GM21619 (cell line): ENCODE measurements around the gene SELENOO.

Source experiments
- ATAC-seq: cut with Tn5 transposase; IDR thresholded peaks from one replicate; pipeline ENCODE4 v1.9.1; 2021; ENCODE audit not compliant: unreplicated experiment

SELENOO gene

GRCh38 chr22:50216055-50216683 lies 15.4 kb downstream of the SELENOO start:
- no peak for ATAC-seq

DNA sequence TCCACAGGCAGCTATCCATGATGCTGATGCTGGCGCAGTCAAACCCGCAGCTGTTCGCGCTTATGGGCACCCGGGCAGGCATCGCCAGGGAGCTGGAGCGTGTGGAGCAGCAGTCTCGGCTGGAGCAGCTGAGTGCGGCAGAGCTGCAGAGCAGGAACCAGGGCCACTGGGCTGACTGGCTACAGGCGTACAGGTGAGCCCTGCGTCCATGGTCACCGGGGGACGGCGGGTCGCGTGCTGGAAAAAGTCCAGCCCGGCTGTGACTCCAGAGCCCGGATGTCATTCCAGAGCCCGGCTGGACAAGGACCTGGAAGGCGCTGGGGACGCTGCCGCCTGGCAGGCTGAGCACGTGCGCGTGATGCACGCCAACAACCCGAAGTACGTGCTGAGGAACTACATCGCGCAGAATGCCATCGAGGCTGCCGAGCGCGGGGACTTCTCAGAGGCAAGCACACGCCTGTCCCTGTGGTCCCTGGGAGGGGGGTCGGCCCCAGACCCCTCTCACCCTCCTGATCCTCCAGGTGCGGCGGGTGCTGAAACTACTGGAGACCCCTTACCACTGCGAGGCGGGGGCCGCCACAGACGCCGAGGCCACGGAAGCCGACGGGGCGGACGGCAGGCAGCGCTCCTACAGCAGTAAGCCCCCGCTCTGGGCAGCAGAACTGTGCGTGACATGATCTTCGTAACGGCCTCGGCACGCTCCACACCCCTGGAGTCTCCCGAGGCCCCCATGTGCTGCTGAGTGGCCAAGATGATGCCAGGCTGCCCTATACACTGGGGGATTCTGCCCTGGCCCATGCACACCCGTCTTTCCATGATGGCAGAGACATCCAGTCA lies 16.1 kb downstream of the SELENOO start:
- no peak for ATAC-seq

DNA sequence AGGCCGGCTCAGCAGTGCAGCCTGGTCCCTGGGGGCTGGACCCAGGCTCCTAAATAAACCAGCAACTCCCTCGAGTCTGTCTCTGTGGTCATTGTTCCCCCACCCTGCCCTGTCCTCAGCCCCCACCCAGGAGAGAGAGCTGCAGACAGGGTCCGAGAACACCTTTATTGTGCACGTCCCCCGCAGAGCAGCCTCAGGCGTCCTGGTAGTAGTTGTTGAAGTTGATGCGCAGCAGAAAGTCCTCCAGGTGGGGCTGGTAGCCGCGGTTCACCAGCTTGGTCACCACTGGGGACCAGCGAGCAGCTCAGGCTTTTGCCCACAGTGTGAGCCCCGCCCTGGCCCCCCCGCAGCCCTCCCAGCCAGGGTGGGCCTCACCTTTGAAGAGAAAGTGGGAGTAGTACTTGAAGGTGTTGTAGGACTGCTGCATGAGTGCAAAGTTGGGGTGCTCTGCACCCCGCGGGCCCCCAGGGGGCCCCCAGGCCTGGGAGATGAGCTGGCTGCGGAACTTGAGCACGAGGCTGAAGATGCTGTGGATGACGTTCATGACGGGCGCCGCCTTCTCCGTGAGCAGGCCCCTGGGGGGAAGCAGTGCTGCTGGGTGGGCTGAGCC lies 16.8 kb downstream of the SELENOO start:
- no peak for ATAC-seq

DNA sequence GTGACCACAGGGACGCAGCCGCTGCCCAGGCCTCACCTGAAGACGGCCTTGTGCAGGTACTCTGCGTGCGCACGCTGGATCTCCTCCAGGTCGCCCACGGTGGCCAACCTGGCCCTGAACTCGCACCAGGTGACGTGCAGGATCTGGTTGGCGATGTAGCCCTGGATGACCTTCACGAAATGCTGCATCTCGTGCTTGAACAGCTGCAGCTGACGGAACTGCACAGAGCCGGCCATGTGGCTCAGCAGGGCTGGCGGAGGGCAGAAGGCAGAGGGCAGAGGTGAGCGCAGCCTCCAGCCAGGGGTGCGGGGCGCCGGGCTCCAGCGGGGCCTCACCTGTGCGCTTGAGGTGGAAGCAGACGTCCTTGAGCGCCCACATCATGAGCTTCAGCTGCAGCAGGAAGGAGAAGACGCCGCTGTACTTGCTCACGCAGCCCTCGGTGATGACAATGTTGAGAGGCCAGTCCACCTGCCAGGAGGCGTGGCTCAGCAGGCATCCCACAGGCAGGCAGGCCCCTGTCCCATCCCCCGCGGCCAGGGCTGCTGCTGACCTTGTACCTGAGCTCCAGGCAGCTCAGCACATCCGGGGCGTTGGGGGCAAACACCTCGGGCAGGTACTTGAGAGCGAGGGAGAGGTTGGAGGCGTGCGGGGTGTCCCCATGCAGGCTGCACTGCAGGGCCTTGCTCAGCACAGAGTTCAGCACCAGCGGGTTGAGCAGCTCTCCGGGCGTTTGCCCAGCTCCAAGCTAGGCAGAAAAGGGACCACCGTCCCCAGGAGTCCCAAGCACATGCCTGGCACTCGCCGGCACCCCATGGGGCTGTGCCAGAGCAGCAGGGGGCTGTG lies 17.6 kb downstream of the SELENOO start:
- no peak for ATAC-seq

DNA sequence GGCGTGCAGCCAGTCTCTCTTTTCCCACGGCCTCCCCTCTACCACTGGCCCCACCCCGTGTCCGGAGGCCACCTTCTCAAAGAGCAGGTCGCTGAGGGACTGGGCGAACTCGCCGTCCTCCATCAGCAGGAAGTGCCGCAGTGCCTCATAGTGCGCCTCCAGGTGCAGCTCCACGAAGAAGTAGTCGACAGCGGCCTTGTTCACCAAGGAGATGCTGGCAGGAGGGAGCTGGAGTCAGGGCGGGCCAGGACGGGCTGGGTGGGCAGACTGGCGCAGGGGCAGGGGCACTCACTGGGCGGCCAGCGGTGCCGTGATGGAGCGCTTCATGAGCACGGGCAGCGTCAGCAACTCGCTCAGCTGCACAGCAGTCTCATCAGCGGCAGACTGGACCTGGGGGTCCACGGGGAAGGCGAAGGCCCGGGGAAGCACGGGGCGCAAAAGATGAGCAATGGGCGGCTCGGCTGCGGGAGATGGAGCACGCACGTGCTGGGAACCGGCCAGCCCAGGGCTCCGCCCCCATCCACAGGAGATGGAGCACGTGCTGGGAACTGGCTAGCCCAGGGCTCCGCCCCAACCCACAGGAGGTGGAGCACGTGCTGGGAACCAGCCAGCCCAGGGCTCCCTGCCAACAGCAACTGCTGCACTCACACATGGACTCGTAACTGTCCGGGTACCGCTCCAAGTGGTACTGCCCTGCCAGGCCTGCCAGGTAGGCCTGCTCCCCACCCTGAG lies 18.4 kb downstream of the SELENOO start:
- ATAC-seq: no peak

DNA sequence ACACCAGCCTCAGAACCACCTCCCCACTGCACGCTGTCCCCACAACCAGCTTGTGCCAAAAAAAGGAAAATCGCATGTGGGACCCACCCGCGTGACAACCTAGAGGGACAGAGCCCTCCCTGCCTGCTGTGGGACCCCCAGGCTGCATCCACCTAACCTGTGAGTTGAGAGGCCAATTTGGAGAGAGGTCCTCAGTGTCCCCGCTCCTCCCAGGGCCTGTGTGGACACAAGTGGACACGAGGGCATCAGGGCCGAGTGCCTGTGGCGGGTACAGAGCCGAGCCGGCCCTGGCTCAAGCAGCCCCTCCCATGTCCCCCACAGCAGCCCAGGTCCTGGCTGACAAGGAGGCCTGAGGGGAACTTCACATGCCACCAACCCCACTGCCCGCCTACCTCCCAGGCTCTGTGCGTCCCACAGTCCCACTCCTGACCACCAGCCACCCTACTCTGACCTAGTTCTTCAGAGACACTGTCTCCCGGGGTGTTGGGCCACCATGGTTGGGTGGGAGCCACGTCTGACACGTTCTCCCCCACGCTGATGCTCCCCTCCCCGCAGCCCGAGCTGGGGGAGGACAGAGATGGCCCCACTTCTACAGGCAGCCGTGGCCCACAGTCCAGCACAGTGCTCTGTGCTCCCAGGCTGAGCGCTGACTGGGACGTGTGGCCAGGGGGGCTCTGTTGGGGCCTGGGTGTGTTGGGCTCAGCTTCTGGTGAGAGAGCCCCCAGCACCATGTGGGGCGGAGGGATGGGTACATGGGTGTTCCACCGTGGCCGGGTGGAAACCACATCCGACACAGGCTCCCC lies 19.2 kb downstream of the SELENOO start:
- ATAC-seq: no peak

- no peak for ATAC-seq
Observed at GRCh38 chr22:50220603-50221409, 20.0 kb downstream of the SELENOO start.

DNA sequence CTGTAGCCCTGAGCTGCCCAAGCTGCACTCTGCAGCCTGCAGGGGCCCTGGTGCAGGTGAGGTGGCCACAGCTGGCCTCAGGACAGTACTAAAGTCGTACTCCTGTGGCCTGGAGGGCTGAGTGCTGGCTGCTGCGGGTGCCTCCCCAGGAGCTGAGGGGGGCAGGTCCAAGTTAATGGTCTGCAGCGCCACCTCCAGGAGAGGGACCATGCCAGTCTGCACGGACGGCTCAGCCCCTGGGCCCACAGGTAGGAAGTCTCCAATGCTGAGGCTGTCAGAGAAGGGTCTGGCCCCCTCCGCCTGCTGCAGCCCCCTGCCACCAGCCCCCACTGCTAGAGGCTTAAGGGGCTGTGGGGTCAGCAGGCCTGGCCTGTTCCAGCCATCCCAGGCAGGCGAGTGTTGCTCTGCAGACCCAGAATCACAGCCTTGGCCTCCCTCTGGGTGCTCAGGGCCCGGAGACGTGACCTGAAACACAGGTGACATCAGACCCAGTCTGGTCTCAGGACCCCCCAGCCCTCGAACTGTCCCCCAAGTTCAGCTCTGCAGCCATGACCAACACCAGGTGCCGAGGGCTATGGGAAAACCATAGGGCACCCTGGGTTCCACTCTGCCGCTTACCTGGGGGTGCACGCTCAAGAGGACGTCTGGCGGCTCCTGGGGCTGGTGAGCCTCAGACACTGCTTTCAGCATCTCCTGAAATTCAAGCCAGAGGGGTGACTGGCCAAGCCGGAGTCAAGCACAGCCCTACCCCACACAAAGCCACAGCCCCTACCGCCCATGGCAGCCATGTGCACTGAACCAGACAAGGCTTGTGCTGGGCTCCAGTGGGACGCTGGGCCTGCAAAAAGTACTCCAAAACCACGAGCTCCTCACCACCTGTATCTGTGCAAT lies 20.8 kb downstream of the SELENOO start:
- ATAC-seq: no peak

- ATAC-seq: no peak
Observed at GRCh38 chr22:50222508-50222907, 21.7 kb downstream of the SELENOO start.

- no peak for ATAC-seq
Observed at GRCh38 chr22:50224071-50224470, 23.3 kb downstream of the SELENOO start.

GRCh38 chr22:50225200-50225969 lies 24.6 kb downstream of the SELENOO start:
- no peak for ATAC-seq

DNA sequence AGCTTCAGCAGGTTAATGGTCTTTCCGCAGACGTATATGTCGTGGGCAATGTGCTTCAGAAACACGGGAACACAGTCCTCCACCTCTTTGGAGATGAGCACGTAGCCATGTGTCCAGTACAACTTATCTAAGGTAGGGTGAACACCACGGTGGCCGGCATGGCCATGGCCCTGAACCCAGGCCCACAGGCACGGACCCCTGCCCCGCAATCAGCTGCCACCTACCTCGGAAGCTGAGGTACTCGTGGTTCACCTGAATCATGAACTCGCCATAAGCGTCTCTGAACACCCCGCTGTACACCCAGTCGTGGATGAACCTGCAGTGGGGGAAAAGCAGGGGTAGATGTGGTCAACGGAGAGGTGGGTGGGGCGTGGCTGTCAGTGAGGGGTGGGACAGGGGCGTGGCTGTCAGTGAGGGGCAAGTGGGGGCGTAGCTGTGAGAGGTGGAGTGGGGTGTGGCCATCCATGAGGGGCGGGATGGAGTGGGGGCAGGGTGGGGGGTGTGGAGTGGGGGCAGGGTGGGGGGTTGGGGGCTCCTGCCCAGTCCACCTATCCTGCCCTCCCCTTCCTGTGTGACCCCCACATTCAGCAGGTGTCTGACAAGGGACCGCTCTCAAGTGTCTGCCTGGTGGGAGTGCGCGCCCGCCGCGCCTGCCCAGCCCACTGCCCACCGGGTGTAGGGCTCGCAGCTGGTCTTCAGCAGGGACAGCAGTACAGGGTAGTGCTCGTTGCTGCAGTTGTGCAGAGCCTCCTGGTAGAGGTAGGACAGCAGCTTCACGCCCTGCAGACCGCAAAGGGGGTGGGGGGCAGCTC lies 25.5 kb downstream of the SELENOO start:
- ATAC-seq: no peak

GRCh38 chr22:50226875-50227165 lies 26.0 kb downstream of the SELENOO start:
- no peak for ATAC-seq

GRCh38 chr22:50227579-50228215 lies 26.9 kb downstream of the SELENOO start:
- no peak for ATAC-seq

DNA sequence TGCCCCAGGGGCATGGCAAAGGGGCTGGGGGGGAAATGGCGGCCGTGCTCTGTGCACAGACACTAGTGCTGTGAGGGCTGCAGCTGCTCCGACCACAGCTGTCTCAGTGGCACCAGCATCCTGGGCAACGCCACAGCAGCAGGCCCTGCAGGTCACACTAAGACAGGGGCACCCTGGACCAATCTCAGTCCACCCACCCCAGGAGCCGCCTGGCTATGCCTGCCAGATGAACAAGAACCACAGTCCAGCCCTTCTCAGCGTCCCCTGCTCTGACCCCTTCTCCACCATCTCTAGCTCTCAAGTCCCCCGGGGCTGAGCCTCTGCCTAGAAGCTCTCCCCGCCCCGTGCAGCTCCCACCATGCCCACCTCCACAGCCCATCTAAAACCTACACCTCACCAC lies 27.6 kb downstream of the SELENOO start:
- ATAC-seq: no peak

GRCh38 chr22:50229370-50229769 lies 28.6 kb downstream of the SELENOO start:
- ATAC-seq: no peak
